ENCODE data around the gene ANAPC5. TPM values are rescaled to one million over a fixed set of nuclear protein-coding genes. Genes with fewer than 3 reads are reported as not detected.

Gene ANAPC5
- total RNA-seq, 1 donor from 2014 or later: 111 TPM

GRCh38 chr12:121264135-121264534 is 88.1 kb downstream of the ANAPC5 start:
- H3K36me3 Mint-ChIP-seq (ENCODE audit: low read depth): peaks cover 17% of the 10 kb centered on the region
- no peak overlapping the region for H3K27ac Mint-ChIP-seq (ENCODE audit: unreplicated experiment)
- TF ChIP-seq, protein P1, sequence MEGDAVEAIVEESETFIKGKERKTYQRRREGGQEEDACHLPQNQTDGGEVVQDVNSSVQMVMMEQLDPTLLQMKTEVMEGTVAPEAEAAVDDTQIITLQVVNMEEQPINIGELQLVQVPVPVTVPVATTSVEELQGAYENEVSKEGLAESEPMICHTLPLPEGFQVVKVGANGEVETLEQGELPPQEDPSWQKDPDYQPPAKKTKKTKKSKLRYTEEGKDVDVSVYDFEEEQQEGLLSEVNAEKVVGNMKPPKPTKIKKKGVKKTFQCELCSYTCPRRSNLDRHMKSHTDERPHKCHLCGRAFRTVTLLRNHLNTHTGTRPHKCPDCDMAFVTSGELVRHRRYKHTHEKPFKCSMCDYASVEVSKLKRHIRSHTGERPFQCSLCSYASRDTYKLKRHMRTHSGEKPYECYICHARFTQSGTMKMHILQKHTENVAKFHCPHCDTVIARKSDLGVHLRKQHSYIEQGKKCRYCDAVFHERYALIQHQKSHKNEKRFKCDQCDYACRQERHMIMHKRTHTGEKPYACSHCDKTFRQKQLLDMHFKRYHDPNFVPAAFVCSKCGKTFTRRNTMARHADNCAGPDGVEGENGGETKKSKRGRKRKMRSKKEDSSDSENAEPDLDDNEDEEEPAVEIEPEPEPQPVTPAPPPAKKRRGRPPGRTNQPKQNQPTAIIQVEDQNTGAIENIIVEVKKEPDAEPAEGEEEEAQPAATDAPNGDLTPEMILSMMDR (conservative IDR thresholded peaks at IDR 0.05): no peak

DNA sequence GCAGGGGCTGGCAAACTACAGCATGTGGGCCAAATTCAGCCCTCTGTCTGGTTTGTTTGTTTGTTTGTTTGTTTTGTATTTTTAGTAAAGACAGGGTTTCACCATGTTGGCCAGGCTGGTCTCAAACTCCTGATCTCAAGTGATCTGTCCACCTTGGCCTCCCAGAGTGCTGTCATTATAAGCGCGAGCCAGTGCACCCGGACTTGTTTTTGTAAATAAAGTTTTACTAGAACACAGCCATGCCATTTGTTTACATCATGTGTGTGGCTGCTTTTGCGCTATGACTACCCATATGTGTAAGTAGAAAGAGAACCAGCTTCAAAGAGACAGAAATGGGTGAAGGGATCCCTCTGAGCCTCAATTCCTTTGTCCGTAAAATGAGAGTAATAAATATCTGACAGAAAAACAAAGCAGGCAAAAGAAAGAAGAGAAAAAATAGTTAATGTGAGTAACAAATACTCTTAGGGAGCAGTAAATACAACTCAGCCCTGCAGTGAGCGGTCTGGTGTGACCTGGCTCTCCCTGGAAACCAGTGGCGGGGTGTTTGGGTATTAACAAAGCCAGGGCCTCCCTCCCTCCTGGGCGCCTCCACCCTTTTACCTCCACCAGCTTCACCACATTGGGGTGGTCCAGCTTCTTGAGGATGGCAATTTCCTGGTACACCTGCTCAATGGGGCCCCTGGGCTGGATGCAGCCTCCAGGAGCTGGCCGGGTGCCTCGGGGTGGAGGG is 88.8 kb downstream of the ANAPC5 start:
- Mint-ChIP-seq H3K27me3 (ENCODE audit: low read depth) (no peaks in the 10 kb centered on the region), H3K36me3 (ENCODE audit: low read depth) (peaks cover 19% of the 10 kb centered on the region), H3K4me3 (no peak overlapping the region), H3K9me3 (no peaks in the 10 kb centered on the region), H3K4me1 (no peaks in the 10 kb centered on the region), H3K27ac (ENCODE audit: unreplicated experiment) (no peak overlapping the region)
- TF ChIP-seq, protein P1 (conservative IDR thresholded peaks at IDR 0.05): no peak
- no peak for DNase-seq (ENCODE audit: low read depth, low spot score)

More at GRCh38 chr12:121264135-121264534, 88.1 kb downstream of the ANAPC5 start:
- H3K9me3 Mint-ChIP-seq: no peaks in the 10 kb centered on the region
- DNase-seq (ENCODE audit: low read depth, low spot score): no peak
- no peak overlapping the region for H3K4me3 Mint-ChIP-seq
- H3K4me1 Mint-ChIP-seq: no peaks in the 10 kb centered on the region
- no peaks in the 10 kb centered on the region for H3K27me3 Mint-ChIP-seq (ENCODE audit: low read depth)

GRCh38 chr12:121261398-121261797 is 90.8 kb downstream of the ANAPC5 start:
- Mint-ChIP-seq H3K9me3 (no peaks in the 10 kb centered on the region), H3K4me1 (no peaks in the 10 kb centered on the region), H3K27me3 (ENCODE audit: low read depth) (no peaks in the 10 kb centered on the region), H3K36me3 (ENCODE audit: low read depth) (peaks cover 19% of the 10 kb centered on the region), H3K27ac (ENCODE audit: unreplicated experiment) (peak overlapping the region; percentile 1), H3K4me3 (no peak overlapping the region)
- TF ChIP-seq, protein P1 (conservative IDR thresholded peaks at IDR 0.05): no peak
- DNase-seq (ENCODE audit: low read depth, low spot score): no peak

DNA sequence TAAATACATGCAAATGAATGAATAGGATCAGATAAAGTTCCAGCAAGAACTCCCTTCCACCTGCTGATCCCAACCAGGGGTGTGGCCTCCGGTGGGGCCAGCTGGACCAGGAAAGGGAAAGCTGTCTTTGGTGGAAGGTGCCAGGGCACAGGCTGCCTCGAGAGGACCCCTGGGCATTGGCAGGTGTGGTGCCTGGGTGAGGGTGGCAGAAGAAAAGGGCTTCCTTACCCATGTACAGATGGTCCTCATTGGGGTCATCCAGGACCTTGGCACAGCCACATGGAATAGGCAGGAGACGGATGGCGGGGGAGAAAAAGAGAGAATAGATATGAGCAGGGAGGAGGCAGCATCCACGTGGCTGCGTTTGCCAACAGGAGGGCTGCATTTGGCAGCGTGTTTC is 92.1 kb downstream of the ANAPC5 start:
- Mint-ChIP-seq H3K9me3 (no peaks in the 10 kb centered on the region), H3K36me3 (ENCODE audit: low read depth) (peaks cover 22% of the 10 kb centered on the region), H3K27ac (ENCODE audit: unreplicated experiment) (peak overlapping the region; percentile 83), H3K27me3 (ENCODE audit: low read depth) (no peaks in the 10 kb centered on the region), H3K4me3 (no peak overlapping the region), H3K4me1 (no peaks in the 10 kb centered on the region)
- TF ChIP-seq, protein P1 (conservative IDR thresholded peaks at IDR 0.05): no peak
- DNase-seq (ENCODE audit: low read depth, low spot score): no peak

GRCh38 chr12:121259074-121259473 is 93.1 kb downstream of the ANAPC5 start:
- H3K36me3 Mint-ChIP-seq (ENCODE audit: low read depth): peaks cover 21% of the 10 kb centered on the region

More at GRCh38 chr12:121259074-121259473, 93.1 kb downstream of the ANAPC5 start:
- no peaks in the 10 kb centered on the region for H3K9me3 Mint-ChIP-seq
- no peak overlapping the region for H3K4me3 Mint-ChIP-seq
- no peaks in the 10 kb centered on the region for H3K4me1 Mint-ChIP-seq
- TF ChIP-seq, protein P1 (conservative IDR thresholded peaks at IDR 0.05): no peak
- DNase-seq (ENCODE audit: low read depth, low spot score): no peak
- no peaks in the 10 kb centered on the region for H3K27me3 Mint-ChIP-seq (ENCODE audit: low read depth)
- no peak overlapping the region for H3K27ac Mint-ChIP-seq (ENCODE audit: unreplicated experiment)

Other genes with a start within 250 kb of the ANAPC5 start
- gene P2RX7, start 219.5 kb downstream of the ANAPC5 start, total RNA-seq: 0.12 and 0.27 TPM in 2 replicates
- gene P2RX4, start 142.3 kb downstream of the ANAPC5 start, total RNA-seq: 7.8 and 10.8 TPM in 2 replicates
- gene CAMKK2, start 55.7 kb downstream of the ANAPC5 start, total RNA-seq: 40.4 and 43.1 TPM in 2 replicates
- 58.5 and 60.7 TPM in 2 replicates for gene RNF34, start 47.7 kb upstream of the ANAPC5 start, total RNA-seq
- gene KDM2B, start 228.6 kb upstream of the ANAPC5 start, total RNA-seq: 79.2 and 85.6 TPM in 2 replicates

Measured in neural crest cell (in vitro differentiated cells).